ENCODE data around the gene SLC1A2. TPM values are rescaled to one million over a fixed set of nuclear protein-coding genes. Genes with fewer than 3 reads are reported as not detected.

The SLC1A2 gene
- total and polyA plus RNA-seq, 2 donors (not counting 1 experiment from before 2014, with no cell fraction given) = 1.2 to 7.6 TPM

DNA sequence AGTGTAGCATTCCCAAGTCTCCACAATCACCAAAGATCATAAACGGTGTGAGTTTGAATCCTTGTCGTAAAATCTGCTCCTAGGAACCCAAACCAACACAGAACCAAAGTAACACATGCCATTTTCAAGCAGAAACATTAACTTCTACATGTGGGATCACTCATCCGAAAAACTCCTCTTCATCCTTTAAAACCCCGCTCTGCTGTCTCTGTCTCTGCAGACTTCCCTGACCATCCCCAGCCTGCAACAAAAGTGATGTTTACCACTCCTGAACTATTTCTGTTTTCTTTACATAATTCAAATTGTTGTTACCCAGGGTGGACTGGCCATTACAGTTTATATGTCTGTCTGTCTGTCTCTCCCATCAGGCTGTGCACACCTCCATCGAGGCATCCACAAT, 54.0 kb downstream of the SLC1A2 start:
- Histone ChIP-seq H2AFZ (ENCODE audit: low read length) (no peak overlapping the region), H3K79me2 (ENCODE audit: control insufficient read depth, insufficient read depth, low read length) (no peaks in the 10 kb centered on the region), H3K4me1 (ENCODE audit: control insufficient read depth, extremely low read depth, insufficient read depth, low read length) (peaks cover 27% of the 10 kb centered on the region)

DNA sequence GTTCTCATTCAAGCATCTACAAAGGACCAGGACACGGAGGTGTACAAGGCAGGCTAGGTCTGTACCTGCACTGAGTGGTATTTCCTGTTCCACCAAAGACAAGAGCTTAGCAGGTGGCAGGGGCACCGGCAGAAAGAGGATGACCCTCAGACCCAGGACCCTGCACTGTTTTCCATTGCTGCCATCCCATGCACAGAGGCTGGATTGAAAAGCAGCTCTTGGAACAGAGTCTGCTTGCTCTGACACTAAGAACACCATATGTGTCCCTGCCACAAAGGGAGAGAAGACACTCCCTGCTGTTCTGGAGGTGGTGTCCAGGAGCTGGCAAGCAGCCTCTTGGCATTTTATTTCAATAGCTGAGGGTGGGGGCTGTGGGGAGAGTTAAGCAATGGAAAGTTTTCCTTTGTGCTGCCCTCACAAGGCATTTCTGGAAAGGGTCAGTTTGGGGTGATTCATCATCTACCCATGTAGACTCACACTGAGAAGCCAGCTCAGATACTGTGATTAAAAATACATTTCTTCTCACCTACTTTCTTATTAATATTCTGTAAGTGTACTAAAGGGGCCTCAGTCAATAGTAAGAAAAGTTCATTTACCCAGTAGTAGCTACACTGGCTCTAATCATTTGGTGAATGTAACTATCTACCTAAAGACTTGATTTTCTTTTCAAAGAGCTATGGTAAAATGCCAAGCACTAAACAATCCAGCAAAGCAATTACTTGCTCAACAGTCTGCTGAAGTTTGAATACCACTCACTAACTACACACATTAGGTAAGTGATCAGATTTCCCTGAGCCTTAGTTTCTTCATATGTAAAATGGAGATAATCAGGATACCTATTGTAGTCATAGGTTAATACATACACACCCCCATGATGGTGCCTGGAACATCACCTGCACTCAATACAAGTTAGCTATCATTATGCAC, 55.2 kb downstream of the SLC1A2 start:
- no peak overlapping the region for H2AFZ ChIP-seq (ENCODE audit: low read length)
- DNase-seq (ENCODE audit: low read depth in 2 of 2) = peak; percentile 88 to 94
- H3K4me3 ChIP-seq (replicated peaks in 1 of 4; ENCODE audit: control extremely low read depth in 1 of 4, insufficient read depth in 1 of 4, low read depth in 3 of 4, low read length in 4 of 4) = no peak overlapping the region
- H3K4me2 ChIP-seq (ENCODE audit: extremely low read depth, insufficient read depth, low read length) = peak overlapping the region; percentile 6
- H3K27ac ChIP-seq (ENCODE audit: insufficient read depth, low read length) = peak overlapping the region; percentile 4
- no peaks in the 10 kb centered on the region for H3K36me3 ChIP-seq (ENCODE audit: control insufficient read depth, insufficient read depth, low read length)
- no peaks in the 10 kb centered on the region for H3K9me3 ChIP-seq (ENCODE audit: control insufficient read depth, insufficient read depth, low read depth, low read length)
- H3K4me1 ChIP-seq (ENCODE audit: control insufficient read depth, extremely low read depth, insufficient read depth, low read length) = peaks cover 33% of the 10 kb centered on the region
- H3K79me2 ChIP-seq (ENCODE audit: control insufficient read depth, insufficient read depth, low read length) = no peaks in the 10 kb centered on the region
- no peaks in the 10 kb centered on the region for H4K20me1 ChIP-seq (ENCODE audit: control insufficient read depth, extremely low read depth, insufficient read depth, low read length)
- H3K9ac ChIP-seq (ENCODE audit: insufficient read depth, low read length) = no peak overlapping the region
- TF ChIP-seq, protein P1, sequence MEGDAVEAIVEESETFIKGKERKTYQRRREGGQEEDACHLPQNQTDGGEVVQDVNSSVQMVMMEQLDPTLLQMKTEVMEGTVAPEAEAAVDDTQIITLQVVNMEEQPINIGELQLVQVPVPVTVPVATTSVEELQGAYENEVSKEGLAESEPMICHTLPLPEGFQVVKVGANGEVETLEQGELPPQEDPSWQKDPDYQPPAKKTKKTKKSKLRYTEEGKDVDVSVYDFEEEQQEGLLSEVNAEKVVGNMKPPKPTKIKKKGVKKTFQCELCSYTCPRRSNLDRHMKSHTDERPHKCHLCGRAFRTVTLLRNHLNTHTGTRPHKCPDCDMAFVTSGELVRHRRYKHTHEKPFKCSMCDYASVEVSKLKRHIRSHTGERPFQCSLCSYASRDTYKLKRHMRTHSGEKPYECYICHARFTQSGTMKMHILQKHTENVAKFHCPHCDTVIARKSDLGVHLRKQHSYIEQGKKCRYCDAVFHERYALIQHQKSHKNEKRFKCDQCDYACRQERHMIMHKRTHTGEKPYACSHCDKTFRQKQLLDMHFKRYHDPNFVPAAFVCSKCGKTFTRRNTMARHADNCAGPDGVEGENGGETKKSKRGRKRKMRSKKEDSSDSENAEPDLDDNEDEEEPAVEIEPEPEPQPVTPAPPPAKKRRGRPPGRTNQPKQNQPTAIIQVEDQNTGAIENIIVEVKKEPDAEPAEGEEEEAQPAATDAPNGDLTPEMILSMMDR (conservative IDR thresholded peaks at IDR 0.05 in 1 of 2, IDR thresholded peaks at IDR 0.05 in 1 of 2; ENCODE audit: low read depth in 1 of 2, low read length in 2 of 2) = no peak
- no peak for TF ChIP-seq EZH2 (IDR thresholded peaks at IDR 0.05; ENCODE audit: low read length, missing control alignments)
- H3K27me3 ChIP-seq (ENCODE audit: control insufficient read depth, insufficient read depth, low read length) = no peaks in the 10 kb centered on the region

More for the DNA sequence above, 54.0 kb downstream of the SLC1A2 start:
- Histone ChIP-seq H3K9ac (ENCODE audit: insufficient read depth, low read length) (no peak overlapping the region), H4K20me1 (ENCODE audit: control insufficient read depth, extremely low read depth, insufficient read depth, low read length) (no peaks in the 10 kb centered on the region), H3K27me3 (ENCODE audit: control insufficient read depth, insufficient read depth, low read length) (no peaks in the 10 kb centered on the region), H3K36me3 (ENCODE audit: control insufficient read depth, insufficient read depth, low read length) (no peaks in the 10 kb centered on the region), H3K4me2 (ENCODE audit: extremely low read depth, insufficient read depth, low read length) (no peak overlapping the region), H3K27ac (ENCODE audit: insufficient read depth, low read length) (no peak overlapping the region), H3K4me3 (replicated peaks in 1 of 4; ENCODE audit: control extremely low read depth in 1 of 4, insufficient read depth in 1 of 4, low read depth in 3 of 4, low read length in 4 of 4) (no peak overlapping the region), H3K9me3 (ENCODE audit: control insufficient read depth, insufficient read depth, low read depth, low read length) (no peaks in the 10 kb centered on the region)
- TF ChIP-seq, protein P1 (conservative IDR thresholded peaks at IDR 0.05 in 1 of 2, IDR thresholded peaks at IDR 0.05 in 1 of 2; ENCODE audit: low read depth in 1 of 2, low read length in 2 of 2) = no peak
- TF ChIP-seq EZH2 (IDR thresholded peaks at IDR 0.05; ENCODE audit: low read length, missing control alignments) = no peak
- no peak for DNase-seq (ENCODE audit: low read depth in 2 of 2)

GRCh38 chr11:35363246-35363801, 56.0 kb downstream of the SLC1A2 start:
- no peaks in the 10 kb centered on the region for H3K36me3 ChIP-seq (ENCODE audit: control insufficient read depth, insufficient read depth, low read length)
- DNase-seq (ENCODE audit: low read depth in 2 of 2) = no peak
- no peak overlapping the region for H3K9ac ChIP-seq (ENCODE audit: insufficient read depth, low read length)
- TF ChIP-seq EZH2 (IDR thresholded peaks at IDR 0.05; ENCODE audit: low read length, missing control alignments) = no peak
- TF ChIP-seq, protein P1 (conservative IDR thresholded peaks at IDR 0.05 in 1 of 2, IDR thresholded peaks at IDR 0.05 in 1 of 2; ENCODE audit: low read depth in 1 of 2, low read length in 2 of 2) = no peak
- no peaks in the 10 kb centered on the region for H3K79me2 ChIP-seq (ENCODE audit: control insufficient read depth, insufficient read depth, low read length)
- H3K4me2 ChIP-seq (ENCODE audit: extremely low read depth, insufficient read depth, low read length) = peak overlapping the region; percentile 6
- no peaks in the 10 kb centered on the region for H4K20me1 ChIP-seq (ENCODE audit: control insufficient read depth, extremely low read depth, insufficient read depth, low read length)
- peak overlapping the region; percentile 4 for H3K27ac ChIP-seq (ENCODE audit: insufficient read depth, low read length)
- no peak overlapping the region for H2AFZ ChIP-seq (ENCODE audit: low read length)
- no peaks in the 10 kb centered on the region for H3K9me3 ChIP-seq (ENCODE audit: control insufficient read depth, insufficient read depth, low read depth, low read length)
- H3K27me3 ChIP-seq (ENCODE audit: control insufficient read depth, insufficient read depth, low read length) = no peaks in the 10 kb centered on the region
- H3K4me1 ChIP-seq (ENCODE audit: control insufficient read depth, extremely low read depth, insufficient read depth, low read length) = peaks cover 33% of the 10 kb centered on the region
- H3K4me3 ChIP-seq (replicated peaks in 1 of 4; ENCODE audit: control extremely low read depth in 1 of 4, insufficient read depth in 1 of 4, low read depth in 3 of 4, low read length in 4 of 4) = no peak overlapping the region
